H1 (cell line): Measurements from ENCODE around the gene DGKI. TPM values are rescaled to one million over a fixed set of nuclear protein-coding genes. Genes with fewer than 3 reads are reported as not detected.

ENCODE experiments used
- BACH1 ChIP-seq: IDR thresholded peaks from 2 replicates; pipeline ENCODE4 v1.6.1; 2012; ENCODE audit warnings: low read length, improper control_type of control experiment
- YY1 ChIP-seq: IDR thresholded peaks from 2 replicates; pipeline ENCODE4 v1.6.1; 2011; ENCODE audit warnings: low read depth, mild to moderate bottlenecking, low read length
- polyA plus RNA-seq, 7 experiments: library from polyadenylated mRNA; depleted of rRNA in 3 of 7; stranded (reverse) in 5 of 7; unstranded in 2 of 7; fragments of >200 nt in 5 of 7; fragments of 200-250 nt in 2 of 7; gene quantifications; 1 replicate in 5 of 7; 2 replicates in 1 of 7; 4 replicates in 1 of 7; pipeline versions ENCODE4 v1.2.1 to v1.2.3, GENCODE V29; 2011 to 2013; ENCODE audit warnings: missing spikeins in 2 of 7, mixed read lengths in 2 of 7
- total RNA-seq: library from RNA; stranded (reverse); fragmentation: NEBNext Ultra II Directional; extraction: Animal tissue kit (Norgen Biotek cat#: 25700); gene quantifications from 2 replicates; pipeline ENCODE4 v1.2.1, GENCODE V29; 2021

Gene DGKI
- total and polyA plus RNA-seq, 2 of the 8 experiments (the other 6 are each of a cell fraction or from before 2014, with no cell fraction given), result 0.20 to 0.71 TPM

- no peak for TF ChIP-seq YY1
- TF ChIP-seq BACH1, result no peak
- TF ChIP-seq, all 59 proteins: peak for 0
These were observed 181.9 kb downstream of the DGKI start (continued) for GRCh38 chr7:137664846-137665245.
